WI38 (cell line): Measurements from ENCODE around the gene TTLL10.

Experiments
- H3K4me3 ChIP-seq: 2 replicates; pipeline ENCODE4 v1.5.1; 2011; ENCODE audit warnings: low read depth, mild to moderate bottlenecking, control low read depth, low read length
- TF ChIP-seq, protein P1 (sequence below): IDR thresholded peaks from 2 replicates; pipeline ENCODE4 v1.5.1; 2012; ENCODE audit warnings: low read depth, mild to moderate bottlenecking, control low read depth, low read length

The TTLL10 gene

DNA sequence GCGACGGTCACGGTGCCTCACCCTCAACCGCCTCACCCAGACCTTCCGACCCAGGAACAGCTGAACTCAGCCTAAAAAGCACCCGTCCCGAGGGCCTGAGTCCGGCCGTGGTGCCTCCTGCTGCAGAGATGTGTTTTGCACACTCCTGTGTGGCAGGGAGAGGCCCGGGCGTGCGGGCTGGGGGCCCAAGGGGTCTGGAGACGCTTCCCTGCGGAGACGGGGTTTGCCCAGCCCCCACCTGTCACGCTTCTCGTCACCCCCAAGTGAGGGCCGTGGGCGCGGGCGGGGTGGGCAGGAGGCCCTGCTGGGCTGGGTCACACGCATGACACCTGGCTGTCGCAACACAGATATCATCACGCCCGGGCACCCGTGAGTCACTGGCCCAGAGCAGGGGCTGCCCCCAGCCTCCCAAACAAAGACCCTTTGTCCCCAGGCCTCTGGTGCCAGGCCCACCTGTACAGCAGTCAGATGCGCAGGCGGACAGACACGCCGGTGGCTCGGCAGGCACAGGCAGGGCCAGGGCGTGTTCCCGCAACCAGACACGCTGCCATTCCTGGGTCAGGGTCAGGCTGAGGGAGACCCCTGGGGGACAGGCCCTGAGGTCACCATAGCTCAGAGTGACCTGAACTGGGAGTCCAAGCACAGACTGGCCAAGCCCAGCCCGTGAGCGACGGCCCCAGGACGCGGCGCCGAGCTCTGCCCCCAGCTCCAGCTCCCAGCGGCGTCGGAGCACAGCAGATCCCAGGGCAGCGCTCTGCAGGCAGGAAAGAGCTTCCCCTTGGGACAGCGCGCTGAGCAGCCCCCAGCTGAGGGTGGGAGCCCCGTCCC, 64.4 kb downstream of the TTLL10 start:
- H3K4me3 ChIP-seq, result no peak overlapping the region
- TF ChIP-seq, protein P1, sequence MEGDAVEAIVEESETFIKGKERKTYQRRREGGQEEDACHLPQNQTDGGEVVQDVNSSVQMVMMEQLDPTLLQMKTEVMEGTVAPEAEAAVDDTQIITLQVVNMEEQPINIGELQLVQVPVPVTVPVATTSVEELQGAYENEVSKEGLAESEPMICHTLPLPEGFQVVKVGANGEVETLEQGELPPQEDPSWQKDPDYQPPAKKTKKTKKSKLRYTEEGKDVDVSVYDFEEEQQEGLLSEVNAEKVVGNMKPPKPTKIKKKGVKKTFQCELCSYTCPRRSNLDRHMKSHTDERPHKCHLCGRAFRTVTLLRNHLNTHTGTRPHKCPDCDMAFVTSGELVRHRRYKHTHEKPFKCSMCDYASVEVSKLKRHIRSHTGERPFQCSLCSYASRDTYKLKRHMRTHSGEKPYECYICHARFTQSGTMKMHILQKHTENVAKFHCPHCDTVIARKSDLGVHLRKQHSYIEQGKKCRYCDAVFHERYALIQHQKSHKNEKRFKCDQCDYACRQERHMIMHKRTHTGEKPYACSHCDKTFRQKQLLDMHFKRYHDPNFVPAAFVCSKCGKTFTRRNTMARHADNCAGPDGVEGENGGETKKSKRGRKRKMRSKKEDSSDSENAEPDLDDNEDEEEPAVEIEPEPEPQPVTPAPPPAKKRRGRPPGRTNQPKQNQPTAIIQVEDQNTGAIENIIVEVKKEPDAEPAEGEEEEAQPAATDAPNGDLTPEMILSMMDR, result no peak

DNA sequence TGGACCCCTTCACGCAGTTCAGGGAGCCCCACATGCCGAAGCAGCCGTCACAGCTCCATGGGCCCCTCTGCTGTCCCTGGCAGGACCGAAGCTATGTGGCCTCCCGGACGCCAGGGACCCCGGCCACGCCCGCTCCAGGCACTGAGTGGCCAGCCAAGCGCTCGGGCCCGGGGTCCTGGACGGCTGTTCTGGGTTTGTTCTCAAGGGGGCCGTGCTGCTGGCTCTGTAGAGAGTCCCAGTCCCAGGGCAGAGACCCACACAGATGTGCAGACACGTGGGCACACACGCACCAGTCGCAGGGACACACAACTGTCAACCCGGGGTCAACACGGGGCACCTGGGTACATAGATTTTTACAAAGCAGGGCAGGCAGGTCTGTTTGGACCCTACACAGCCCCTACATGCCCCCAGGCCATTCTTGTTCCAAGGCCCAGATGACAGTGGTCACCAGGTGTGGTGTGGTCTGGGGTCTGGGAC, 65.1 kb downstream of the TTLL10 start:
- H3K4me3 ChIP-seq, result no peak overlapping the region
- TF ChIP-seq, protein P1, result no peak

DNA sequence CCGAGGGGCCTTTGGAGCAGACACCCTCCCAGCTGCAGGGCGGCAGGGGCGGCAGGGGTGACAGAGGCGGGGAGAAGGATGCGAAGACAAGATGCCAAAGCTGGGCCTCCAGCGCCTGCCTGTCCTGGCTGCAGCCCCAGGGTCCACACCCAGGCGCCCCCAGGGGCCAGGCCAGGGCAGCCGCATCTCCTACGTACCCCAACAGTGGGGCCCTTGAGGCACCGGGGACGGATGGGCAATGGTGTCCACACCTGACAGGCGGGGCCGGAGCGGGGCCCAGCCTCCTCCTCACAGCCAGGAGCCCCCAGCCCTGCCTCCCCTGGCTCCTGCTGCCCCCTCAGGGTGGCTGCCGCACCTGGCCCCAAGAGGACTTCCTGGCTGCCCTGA, 65.5 kb downstream of the TTLL10 start:
- TF ChIP-seq, protein P1, result no peak
- no peak overlapping the region for H3K4me3 ChIP-seq

DNA sequence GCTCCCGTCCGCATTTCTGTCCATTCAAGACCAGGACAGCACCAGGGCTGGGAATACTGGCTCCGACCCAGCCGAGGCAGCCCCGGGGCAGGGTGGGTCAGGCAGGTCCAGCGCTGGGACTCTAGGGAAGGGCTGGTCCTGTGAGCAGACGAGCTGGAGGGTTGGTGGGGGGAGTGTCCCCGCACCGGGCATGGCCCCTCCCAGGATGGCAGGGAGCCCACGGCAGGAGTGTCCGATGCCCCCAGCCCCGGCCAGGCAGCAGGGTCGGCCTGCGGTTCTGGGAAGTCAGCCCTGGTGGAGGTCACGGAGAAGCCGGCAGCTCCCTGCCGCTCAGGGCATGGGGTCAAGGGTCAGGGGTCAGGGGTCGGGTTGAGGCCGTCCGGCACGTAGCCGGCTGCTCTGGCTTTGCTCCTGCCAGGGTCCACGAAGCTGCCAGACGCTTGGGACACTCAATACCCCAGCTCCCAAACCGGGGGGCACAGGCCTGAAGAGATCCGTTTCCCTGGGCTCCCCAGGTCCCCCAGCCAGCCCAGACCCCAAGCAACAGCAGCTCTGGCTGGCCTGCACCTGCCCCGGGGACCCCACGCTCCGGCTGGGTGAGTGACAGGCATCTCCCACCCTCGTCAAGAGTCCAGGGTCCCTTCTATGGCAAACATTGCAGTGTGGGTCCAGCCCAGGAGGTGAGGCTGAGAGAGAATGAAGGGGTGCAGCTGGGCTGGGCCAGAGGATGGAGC, 66.1 kb downstream of the TTLL10 start:
- TF ChIP-seq, protein P1, result no peak

DNA sequence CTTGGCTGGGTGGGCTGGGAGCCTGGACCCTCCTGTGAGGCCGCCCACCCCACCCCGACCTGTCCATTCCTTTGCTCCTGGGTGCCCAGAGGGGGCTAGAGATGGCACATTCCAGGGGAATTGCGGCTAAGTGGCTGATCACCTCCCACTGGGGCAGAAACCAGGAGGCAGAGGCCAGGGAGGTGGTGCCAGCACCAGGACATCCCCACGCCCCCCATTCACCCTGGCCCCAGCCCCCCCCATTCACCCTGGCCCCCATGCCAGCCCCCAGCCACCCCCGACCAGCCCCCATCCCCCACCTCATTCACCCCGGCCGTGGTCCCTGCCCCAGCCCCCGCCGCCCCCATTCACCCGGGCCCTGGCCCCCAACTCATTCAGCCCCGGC, 66.7 kb downstream of the TTLL10 start:
- TF ChIP-seq, protein P1, result no peak
- H3K4me3 ChIP-seq, result no peak overlapping the region

More for the DNA sequence above, 66.1 kb downstream of the TTLL10 start:
- H3K4me3 ChIP-seq, result no peak overlapping the region

DNA sequence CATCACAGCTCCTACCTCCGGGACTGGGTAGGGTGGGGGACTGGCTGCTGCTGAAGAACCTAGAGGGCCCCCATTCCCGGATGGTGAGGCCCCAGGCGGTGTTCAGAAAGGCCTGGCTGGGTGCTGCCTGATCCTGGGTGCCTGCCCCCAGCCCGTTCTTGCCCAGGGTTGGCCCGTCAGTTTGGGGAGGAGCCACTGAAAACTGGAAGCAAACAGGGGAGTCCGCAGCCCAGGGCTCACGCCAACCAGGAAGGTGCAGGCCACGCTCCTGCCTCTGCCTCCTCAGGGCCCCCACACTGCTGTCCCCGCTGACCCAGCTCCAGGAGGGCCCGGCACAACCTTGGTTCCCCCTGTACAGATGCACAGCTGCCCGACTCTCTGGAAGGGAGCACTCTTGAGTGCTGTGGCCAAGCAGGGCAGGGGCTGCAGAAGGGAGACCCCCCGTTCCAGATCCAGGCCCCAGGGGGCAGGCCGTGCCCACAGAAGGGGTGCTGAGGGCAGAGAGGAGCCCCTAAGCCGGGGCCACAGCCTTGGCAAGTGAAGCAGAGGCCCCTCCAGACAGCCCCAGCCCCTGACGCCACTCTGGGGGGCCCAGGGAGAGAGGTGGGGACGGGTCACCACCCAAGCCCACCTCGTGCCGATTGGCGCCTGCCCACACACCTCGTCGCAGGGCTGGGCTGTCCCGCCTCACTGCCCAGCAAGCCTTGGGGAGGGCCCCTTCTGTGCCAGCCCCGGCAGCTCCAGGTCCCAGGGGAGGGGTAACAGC, 67.3 kb downstream of the TTLL10 start:
- TF ChIP-seq, protein P1, result no peak
- H3K4me3 ChIP-seq, result no peak overlapping the region
